Peyer's patch (tissue), 4 donors: Measurements from ENCODE around the gene PSMB11. TPM values are rescaled to one million over a fixed set of nuclear protein-coding genes. Genes with fewer than 3 reads are reported as not detected.
A peak's percentile ranks its signal among the peaks of the same experiment; 100 is the strongest.

Experiments
- DNase-seq, 3 donors: peaks; one replicate each; pipeline ENCODE4 v3.0.0-alpha.2; 2017 to 2019
- H3K27ac ChIP-seq, 4 donors: fragments of 200-600 bp; sonication (generic); one replicate each; pipeline ENCODE4 v1.5.1; 2016 to 2019
- H3K27me3 ChIP-seq, 2 donors: fragments of 200-600 bp; sonication (generic); one replicate each; pipeline ENCODE4 v1.5.1; 2019
- H3K36me3 ChIP-seq, 3 donors: fragments of 200-600 bp; sonication (generic); one replicate each; pipeline ENCODE4 v1.5.1; 2016 to 2019
- H3K4me1 ChIP-seq, 4 donors: fragments of 200-600 bp; sonication (generic); one replicate each; pipeline ENCODE4 v1.5.1; 2016 to 2019
- H3K4me3 ChIP-seq, 4 donors: fragments of 200-600 bp; sonication (generic); 1 replicate in 3 of 4; 2 replicates in 1 of 4; pipeline ENCODE4 v1.5.1; 2016 to 2019; ENCODE audit warnings: mild to moderate bottlenecking in 1 of 4
- H3K9me3 ChIP-seq, 4 donors: fragments of 200-600 bp; sonication (generic); one replicate each; pipeline ENCODE4 v1.5.1; 2016 to 2019; ENCODE audit warnings: mild to moderate bottlenecking in 1 of 4
- CTCF ChIP-seq, 6 experiments: fragments of 450-650 bp in 4 of 6; fragments of 200-600 bp in 2 of 6; sonication (generic) in 1 of 6; IDR thresholded peaks; one replicate each; pipeline ENCODE4 v1.5.1; 2017 to 2019; ENCODE audit warnings: antibody characterized with exemption in 6 of 6, mild to moderate bottlenecking in 3 of 6, moderate library complexity in 1 of 6
- POLR2A ChIP-seq, 2 donors: fragments of 450-650 bp; IDR thresholded peaks; one replicate each; pipeline ENCODE4 v1.5.1; 2017; ENCODE audit warnings: antibody characterized with exemption in 2 of 2, mild to moderate bottlenecking in 2 of 2, moderate library complexity in 2 of 2
- total RNA-seq, 4 donors: library from RNA; depleted of rRNA; stranded (reverse); fragments of >200 nt; gene quantifications; one replicate each; pipeline ENCODE4 v1.1.0, GENCODE V29; 2016

The PSMB11 gene
- total RNA-seq, 4 donors from 2014 or later, result not detected

- Histone ChIP-seq H3K9me3 (no peaks in the 10 kb centered on the region), H3K4me3 (peak overlapping the region in 1 of 4 donors; percentile 74), H3K36me3 (no peaks in the 10 kb centered on the region), H3K27ac (no peak overlapping the region), H3K4me1 (peaks cover 0 to 22% (median 2%) of the 10 kb centered on the region in 4 donors), H3K27me3 (no peaks in the 10 kb centered on the region)
- no peak for DNase-seq
- TF ChIP-seq POLR2A (IDR thresholded peaks at IDR 0.05) (no peak), CTCF (IDR thresholded peaks at IDR 0.05) (no peak)
These were observed 36.4 kb upstream of the PSMB11 start for GRCh38 chr14:23005451-23006187.

GRCh38 chr14:23006188-23006534 is 35.9 kb upstream of the PSMB11 start:
- Histone ChIP-seq H3K27ac (peak overlapping the region; percentile 89 to 95 (median 92)), H3K9me3 (no peaks in the 10 kb centered on the region), H3K27me3 (no peaks in the 10 kb centered on the region), H3K4me3 (peak overlapping the region; percentile 63 to 74 (median 72)), H3K36me3 (no peaks in the 10 kb centered on the region), H3K4me1 (peaks cover 0 to 22% (median 2%) of the 10 kb centered on the region in 4 donors)
- DNase-seq, result no peak
- no peak for TF ChIP-seq POLR2A (IDR thresholded peaks at IDR 0.05)

GRCh38 chr14:23006544-23007419 is 35.2 kb upstream of the PSMB11 start:
- Histone ChIP-seq H3K9me3 (no peaks in the 10 kb centered on the region), H3K27ac (peak overlapping the region; percentile 89 to 95 (median 92)), H3K27me3 (no peaks in the 10 kb centered on the region), H3K4me3 (peak overlapping the region; percentile 63 to 74 (median 72)), H3K36me3 (no peaks in the 10 kb centered on the region), H3K4me1 (peaks cover 0 to 22% (median 2%) of the 10 kb centered on the region in 4 donors)
- peak; percentile 94 to 98 (median 97) for DNase-seq
- peak; percentile 71 to 82 for TF ChIP-seq POLR2A (IDR thresholded peaks at IDR 0.05)
- peak in 2 of 6 experiments; percentile 10 to 21 for TF ChIP-seq CTCF (IDR thresholded peaks at IDR 0.05)

GRCh38 chr14:23008831-23009230 is 33.2 kb upstream of the PSMB11 start:
- H3K27ac ChIP-seq, result no peak overlapping the region
- H3K9me3 ChIP-seq, result no peaks in the 10 kb centered on the region
- no peaks in the 10 kb centered on the region for H3K27me3 ChIP-seq
- no peaks in the 10 kb centered on the region for H3K36me3 ChIP-seq
- no peak overlapping the region for H3K4me3 ChIP-seq
- DNase-seq, result no peak
- H3K4me1 ChIP-seq, result peaks cover 0 to 22% (median 2%) of the 10 kb centered on the region in 4 donors
- TF ChIP-seq POLR2A (IDR thresholded peaks at IDR 0.05) (no peak), CTCF (IDR thresholded peaks at IDR 0.05) (no peak)

- peaks cover 0 to 22% (median 2%) of the 10 kb centered on the region in 4 donors for H3K4me1 ChIP-seq
- TF ChIP-seq POLR2A (IDR thresholded peaks at IDR 0.05) (no peak), CTCF (IDR thresholded peaks at IDR 0.05) (no peak)
- DNase-seq, result no peak
- peak overlapping the region; percentile 69 to 85 (median 78) for H3K27ac ChIP-seq
- H3K36me3 ChIP-seq, result no peaks in the 10 kb centered on the region
- H3K9me3 ChIP-seq, result no peaks in the 10 kb centered on the region
- no peaks in the 10 kb centered on the region for H3K27me3 ChIP-seq
- H3K4me3 ChIP-seq, result peak overlapping the region; percentile 43 to 75 (median 60)
These were observed 32.5 kb upstream of the PSMB11 start for GRCh38 chr14:23009483-23009938.
